ENCODE results near the gene MYH14. TPM values are rescaled to one million over a fixed set of nuclear protein-coding genes. Genes with fewer than 3 reads are reported as not detected.

MYH14 gene
- total RNA-seq, 4 donors from 2014 or later = 139 to 475 (median 333) TPM

DNA sequence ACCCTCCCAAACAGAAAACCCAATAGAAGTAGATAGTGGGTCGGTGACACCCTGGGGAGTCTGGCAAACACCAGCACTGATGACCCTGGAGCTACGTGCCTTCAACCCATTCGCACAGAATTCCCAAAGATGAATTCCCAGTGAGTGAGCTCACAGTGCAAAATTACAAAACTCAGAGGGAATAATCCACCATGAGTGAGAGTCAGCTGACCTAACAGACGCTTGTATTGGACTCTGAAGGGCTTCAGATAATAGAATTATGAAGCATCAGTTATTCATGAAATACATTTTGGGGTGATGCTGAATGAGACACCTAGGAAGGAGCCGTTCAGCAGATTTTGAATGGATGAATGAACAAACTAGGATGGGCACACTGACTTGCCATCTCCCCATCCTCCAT is 85.5 kb downstream of the MYH14 start:
- DNase-seq = no peak
- Histone ChIP-seq H3K4me3 (no peak overlapping the region), H3K36me3 (peaks cover 0 to 91% (median 0%) of the 10 kb centered on the region in 3 donors), H3K4me1 (no peaks in the 10 kb centered on the region), H3K9me3 (no peaks in the 10 kb centered on the region), H3K27ac (no peak overlapping the region), H3K27me3 (no peaks in the 10 kb centered on the region)
- TF ChIP-seq POLR2A (IDR thresholded peaks at IDR 0.05) = no peak
- TF ChIP-seq, protein P1, sequence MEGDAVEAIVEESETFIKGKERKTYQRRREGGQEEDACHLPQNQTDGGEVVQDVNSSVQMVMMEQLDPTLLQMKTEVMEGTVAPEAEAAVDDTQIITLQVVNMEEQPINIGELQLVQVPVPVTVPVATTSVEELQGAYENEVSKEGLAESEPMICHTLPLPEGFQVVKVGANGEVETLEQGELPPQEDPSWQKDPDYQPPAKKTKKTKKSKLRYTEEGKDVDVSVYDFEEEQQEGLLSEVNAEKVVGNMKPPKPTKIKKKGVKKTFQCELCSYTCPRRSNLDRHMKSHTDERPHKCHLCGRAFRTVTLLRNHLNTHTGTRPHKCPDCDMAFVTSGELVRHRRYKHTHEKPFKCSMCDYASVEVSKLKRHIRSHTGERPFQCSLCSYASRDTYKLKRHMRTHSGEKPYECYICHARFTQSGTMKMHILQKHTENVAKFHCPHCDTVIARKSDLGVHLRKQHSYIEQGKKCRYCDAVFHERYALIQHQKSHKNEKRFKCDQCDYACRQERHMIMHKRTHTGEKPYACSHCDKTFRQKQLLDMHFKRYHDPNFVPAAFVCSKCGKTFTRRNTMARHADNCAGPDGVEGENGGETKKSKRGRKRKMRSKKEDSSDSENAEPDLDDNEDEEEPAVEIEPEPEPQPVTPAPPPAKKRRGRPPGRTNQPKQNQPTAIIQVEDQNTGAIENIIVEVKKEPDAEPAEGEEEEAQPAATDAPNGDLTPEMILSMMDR (IDR thresholded peaks at IDR 0.05) = no peak

DNA sequence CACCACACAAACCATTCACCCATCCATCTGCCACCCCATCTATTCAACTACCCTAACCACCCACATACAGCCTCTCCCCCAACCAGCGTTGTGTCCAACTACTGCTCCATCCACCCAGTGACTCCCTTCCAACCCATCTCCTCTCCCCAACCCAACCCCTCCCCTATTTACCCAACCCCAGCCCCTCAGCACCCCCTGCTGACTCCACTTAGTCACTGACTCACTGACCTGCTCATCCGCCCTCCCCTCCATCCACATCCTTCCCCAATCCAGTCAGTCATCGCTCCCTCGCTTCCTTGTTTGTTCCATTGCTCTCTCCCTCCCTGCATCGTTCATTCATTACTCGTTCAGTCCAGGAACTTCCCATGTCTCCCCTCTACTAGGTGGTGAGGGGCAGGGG is 86.6 kb downstream of the MYH14 start:
- H3K9me3 ChIP-seq = no peaks in the 10 kb centered on the region
- no peak overlapping the region for H3K4me3 ChIP-seq
- no peaks in the 10 kb centered on the region for H3K4me1 ChIP-seq
- TF ChIP-seq POLR2A (IDR thresholded peaks at IDR 0.05) = no peak
- TF ChIP-seq, protein P1 (IDR thresholded peaks at IDR 0.05) = no peak
- no peaks in the 10 kb centered on the region for H3K27me3 ChIP-seq
- H3K27ac ChIP-seq = no peak overlapping the region
- DNase-seq = no peak
- peaks cover 0 to 90% (median 0%) of the 10 kb centered on the region in 3 donors for H3K36me3 ChIP-seq

DNA sequence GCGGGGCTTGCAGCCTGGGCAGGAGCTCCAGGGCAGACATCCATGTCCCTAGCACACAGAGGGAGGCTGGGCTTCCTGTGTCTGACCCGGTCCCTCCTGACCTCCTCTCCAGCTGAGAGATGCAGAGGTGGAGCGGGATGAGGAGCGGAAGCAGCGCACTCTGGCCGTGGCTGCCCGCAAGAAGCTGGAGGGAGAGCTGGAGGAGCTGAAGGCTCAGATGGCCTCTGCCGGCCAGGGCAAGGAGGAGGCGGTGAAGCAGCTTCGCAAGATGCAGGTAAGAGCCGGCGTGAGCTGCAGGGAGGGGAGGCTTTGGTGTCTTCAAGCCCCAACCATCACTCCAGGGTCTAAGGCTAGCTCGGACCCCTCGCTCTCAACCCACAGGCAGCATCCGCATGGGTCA is 87.4 kb downstream of the MYH14 start:
- Histone ChIP-seq H3K27ac (no peak overlapping the region), H3K36me3 (peaks cover 0 to 90% (median 0%) of the 10 kb centered on the region in 3 donors)

DNA sequence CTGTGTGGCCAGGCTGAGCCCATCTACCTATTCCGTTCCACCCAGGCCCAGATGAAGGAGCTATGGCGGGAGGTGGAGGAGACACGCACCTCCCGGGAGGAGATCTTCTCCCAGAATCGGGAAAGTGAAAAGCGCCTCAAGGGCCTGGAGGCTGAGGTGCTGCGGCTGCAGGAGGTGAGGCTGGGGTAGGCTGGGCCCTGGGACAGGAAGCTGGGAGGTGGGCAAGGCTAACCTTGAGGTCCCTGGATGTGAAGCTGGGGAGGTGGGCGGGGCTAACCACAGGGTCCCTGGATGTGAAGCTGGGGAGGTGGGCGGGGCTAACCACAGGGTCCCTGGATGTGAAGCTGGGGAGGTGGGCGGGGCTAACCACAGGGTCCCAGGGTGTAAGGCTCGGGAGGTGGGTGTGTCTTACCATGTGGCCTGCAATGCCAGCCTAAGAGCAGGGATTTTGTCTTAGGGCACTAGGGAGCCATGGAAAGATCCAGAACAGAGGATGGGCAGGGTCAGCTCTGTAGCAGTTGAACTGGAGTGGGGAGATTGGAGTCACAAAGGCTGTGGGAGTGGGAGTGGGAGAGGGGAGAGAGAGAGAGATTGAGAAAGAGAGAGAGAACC is 88.9 kb downstream of the MYH14 start:
- Histone ChIP-seq H3K36me3 (peaks cover 0 to 89% (median 0%) of the 10 kb centered on the region in 3 donors), H3K4me1 (no peaks in the 10 kb centered on the region), H3K27ac (no peak overlapping the region), H3K4me3 (no peak overlapping the region), H3K27me3 (no peaks in the 10 kb centered on the region), H3K9me3 (no peaks in the 10 kb centered on the region)
- TF ChIP-seq POLR2A (IDR thresholded peaks at IDR 0.05) = no peak
- TF ChIP-seq, protein P1 (IDR thresholded peaks at IDR 0.05) = no peak
- no peak for DNase-seq

More for the DNA sequence above, 87.4 kb downstream of the MYH14 start:
- no peaks in the 10 kb centered on the region for H3K27me3 ChIP-seq
- no peak overlapping the region for H3K4me3 ChIP-seq
- TF ChIP-seq, protein P1 (IDR thresholded peaks at IDR 0.05) = no peak
- no peak for TF ChIP-seq POLR2A (IDR thresholded peaks at IDR 0.05)
- H3K4me1 ChIP-seq = no peaks in the 10 kb centered on the region
- no peaks in the 10 kb centered on the region for H3K9me3 ChIP-seq
- DNase-seq = no peak

DNA sequence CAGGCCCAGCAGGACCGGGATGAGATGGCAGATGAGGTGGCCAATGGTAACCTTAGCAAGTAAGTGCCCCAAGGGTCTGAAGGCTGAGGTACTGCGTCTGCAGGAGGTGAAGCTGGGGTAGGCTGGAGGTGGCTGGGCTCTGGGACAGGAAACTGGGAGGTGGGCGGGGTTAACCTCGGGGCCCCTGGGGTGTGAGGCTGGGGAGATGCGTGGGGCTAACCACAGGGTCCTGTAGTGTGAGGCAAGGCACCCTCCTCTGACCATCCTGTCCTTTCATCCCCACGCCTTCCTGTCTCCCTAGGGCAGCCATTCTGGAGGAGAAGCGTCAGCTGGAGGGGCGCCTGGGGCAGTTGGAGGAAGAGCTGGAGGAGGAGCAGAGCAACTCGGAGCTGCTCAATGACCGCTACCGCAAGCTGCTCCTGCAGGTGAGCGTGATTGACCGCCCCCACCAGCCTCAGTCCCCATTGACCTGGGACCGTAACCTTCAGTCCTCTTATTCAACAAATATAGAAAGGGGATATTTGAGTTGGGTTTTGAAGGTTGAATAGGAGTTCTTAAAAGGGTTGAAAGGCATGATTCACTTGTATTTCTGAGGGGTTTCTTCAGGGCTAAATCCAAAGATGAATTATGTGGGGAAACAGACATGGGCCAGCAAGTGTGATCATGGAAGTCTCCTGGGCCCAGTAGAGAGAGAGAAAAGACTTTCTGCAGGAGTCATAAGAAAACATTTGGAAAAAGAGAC is 90.0 kb downstream of the MYH14 start:
- no peaks in the 10 kb centered on the region for H3K4me1 ChIP-seq
- H3K27me3 ChIP-seq = no peaks in the 10 kb centered on the region
- H3K4me3 ChIP-seq = no peak overlapping the region
- H3K27ac ChIP-seq = no peak overlapping the region
- peaks cover 0 to 89% (median 0%) of the 10 kb centered on the region in 3 donors for H3K36me3 ChIP-seq
- no peaks in the 10 kb centered on the region for H3K9me3 ChIP-seq
- no peak for DNase-seq
- TF ChIP-seq, protein P1 (IDR thresholded peaks at IDR 0.05) = no peak
- TF ChIP-seq POLR2A (IDR thresholded peaks at IDR 0.05) = no peak
